Urinary bladder (tissue), 4 donors: ENCODE measurements around the gene YWHAQ. TPM values are rescaled to one million over a fixed set of nuclear protein-coding genes. Genes with fewer than 3 reads are reported as not detected.
A peak's percentile ranks its signal among the peaks of the same experiment; 100 is the strongest.

Experiments
- DNase-seq: peaks from one replicate; pipeline ENCODE4 v3.0.0-alpha.2; 2015; ENCODE audit errors: extremely low spot score
- H3K27ac ChIP-seq: one replicate; pipeline ENCODE4 v1.5.1; 2013; ENCODE audit warnings: low read depth, mild to moderate bottlenecking, moderate library complexity
- H3K36me3 ChIP-seq: one replicate; pipeline ENCODE4 v1.6.1; 2013; ENCODE audit warnings: mild to moderate bottlenecking, moderate library complexity; ENCODE audit not compliant: insufficient read depth
- H3K4me1 ChIP-seq: one replicate; pipeline ENCODE4 v1.6.1; 2013; ENCODE audit warnings: mild to moderate bottlenecking, moderate library complexity; ENCODE audit not compliant: insufficient read depth
- H3K4me3 ChIP-seq: one replicate; pipeline ENCODE4 v1.5.1; 2013; ENCODE audit warnings: low read depth, low read length
- WGBS: extraction: QIAGEN DNeasy Blood & Tissue Kit; methylation state at CpG from one replicate; pipeline ENCODE4 v1.1.7; 2013; 5-methylcytosine and 5-hydroxymethylcytosine counted together
- polyA plus RNA-seq: library from polyadenylated mRNA; stranded (reverse); fragments of 200-250 nt; gene quantifications from one replicate; pipeline ENCODE4 v1.2.3, GENCODE V29; 2013
- total RNA-seq: library from RNA; depleted of rRNA; stranded (reverse); fragments of >200 nt; gene quantifications from one replicate; pipeline ENCODE4 v1.2.3, GENCODE V29; 2014
- donor health status: healthy with polysubstance abuse.
- donor health status: healthy.

Gene YWHAQ
- 346 TPM for total RNA-seq
- polyA plus RNA-seq = 280 TPM

GRCh38 chr2:9630736-9631552 is at the start of gene YWHAQ:
YWHAQ (minus strand) TSS chr2:9630997; CDS start chr2:9630452, 545 bp downstream.
- peaks cover 3% of the 10 kb centered on the region for H3K36me3 ChIP-seq
- under 1% methylated on average over 84 of the region's 84 CpGs for WGBS
- peak; percentile 95 for DNase-seq
- peak within 1 kb of the TSS; percentile 82 for H3K4me3 ChIP-seq
- H3K4me1 ChIP-seq = no peaks in the 10 kb centered on the region
- H3K27ac ChIP-seq = peak within 1 kb of the TSS; percentile 97

- no peak for DNase-seq
- Histone ChIP-seq H3K36me3 (no peaks in the 10 kb centered on the region), H3K4me3 (no peak overlapping the region), H3K4me1 (peaks cover 2% of the 10 kb centered on the region), H3K27ac (no peak overlapping the region)
- WGBS = 97% methylated on average over 2 of the region's 2 CpGs
Observed at GRCh38 chr2:9680082-9680481, 49.3 kb upstream of the YWHAQ start.

GRCh38 chr2:9679218-9679617 is 48.4 kb upstream of the YWHAQ start:
- H3K27ac ChIP-seq = no peak overlapping the region
- H3K4me3 ChIP-seq = no peak overlapping the region
- 92% methylated on average over 2 of the region's 2 CpGs for WGBS
- H3K36me3 ChIP-seq = no peaks in the 10 kb centered on the region
- no peak for DNase-seq
- H3K4me1 ChIP-seq = peaks cover 2% of the 10 kb centered on the region

GRCh38 chr2:9678544-9678943 is 47.7 kb upstream of the YWHAQ start:
- H3K4me3 ChIP-seq = no peak overlapping the region
- no peak for DNase-seq
- 85% methylated on average over 10 of the region's 10 CpGs for WGBS

GRCh38 chr2:9675415-9676351 is 44.9 kb upstream of the YWHAQ start:
- H3K27ac ChIP-seq = no peak overlapping the region
- no peak for DNase-seq
- H3K36me3 ChIP-seq = no peaks in the 10 kb centered on the region
- 42% methylated on average over 14 of the region's 14 CpGs for WGBS
- H3K4me1 ChIP-seq = peaks cover 2% of the 10 kb centered on the region
- H3K4me3 ChIP-seq = no peak overlapping the region

More at GRCh38 chr2:9678544-9678943, 47.7 kb upstream of the YWHAQ start:
- no peaks in the 10 kb centered on the region for H3K36me3 ChIP-seq
- no peak overlapping the region for H3K27ac ChIP-seq
- peaks cover 2% of the 10 kb centered on the region for H3K4me1 ChIP-seq

- Histone ChIP-seq H3K27ac (no peak overlapping the region), H3K36me3 (no peaks in the 10 kb centered on the region)
- 93% methylated on average over 5 of the region's 5 CpGs for WGBS
Observed at GRCh38 chr2:9674891-9675414, 44.2 kb upstream of the YWHAQ start.

GRCh38 chr2:9673914-9674481 is 43.2 kb upstream of the YWHAQ start:
- DNase-seq = no peak
- no peak overlapping the region for H3K4me3 ChIP-seq
- peaks cover 2% of the 10 kb centered on the region for H3K4me1 ChIP-seq
- WGBS = 73% methylated on average over 6 of the region's 6 CpGs
- no peaks in the 10 kb centered on the region for H3K36me3 ChIP-seq
- H3K27ac ChIP-seq = no peak overlapping the region

More at GRCh38 chr2:9674891-9675414, 44.2 kb upstream of the YWHAQ start:
- DNase-seq = no peak
- Histone ChIP-seq H3K4me3 (no peak overlapping the region), H3K4me1 (peaks cover 2% of the 10 kb centered on the region)

GRCh38 chr2:9668687-9669345 is 38.0 kb upstream of the YWHAQ start:
- Histone ChIP-seq H3K36me3 (no peaks in the 10 kb centered on the region), H3K4me1 (no peaks in the 10 kb centered on the region), H3K27ac (no peak overlapping the region), H3K4me3 (no peak overlapping the region)
- 60% methylated on average over 5 of the region's 5 CpGs for WGBS
- no peak for DNase-seq

GRCh38 chr2:9667826-9668225 is 37.0 kb upstream of the YWHAQ start:
- H3K4me1 ChIP-seq = no peaks in the 10 kb centered on the region
- no peak overlapping the region for H3K4me3 ChIP-seq
- DNase-seq = no peak
- no peak overlapping the region for H3K27ac ChIP-seq
- H3K36me3 ChIP-seq = no peaks in the 10 kb centered on the region
- 95% methylated on average over 3 of the region's 3 CpGs for WGBS

GRCh38 chr2:9666306-9666705 is 35.5 kb upstream of the YWHAQ start:
- no peaks in the 10 kb centered on the region for H3K4me1 ChIP-seq
- 64% methylated on average over 3 of the region's 3 CpGs for WGBS
- no peaks in the 10 kb centered on the region for H3K36me3 ChIP-seq
- no peak overlapping the region for H3K4me3 ChIP-seq
- H3K27ac ChIP-seq = no peak overlapping the region
- DNase-seq = no peak

- Histone ChIP-seq H3K36me3 (no peaks in the 10 kb centered on the region), H3K27ac (no peak overlapping the region), H3K4me3 (no peak overlapping the region), H3K4me1 (no peaks in the 10 kb centered on the region)
- DNase-seq = no peak
- whole genome bisulfite sequencing = 76% methylated on average over 9 of the region's 9 CpGs
Observed at GRCh38 chr2:9665898-9666297, 35.1 kb upstream of the YWHAQ start.

GRCh38 chr2:9664365-9664764 is 33.6 kb upstream of the YWHAQ start:
- Histone ChIP-seq H3K27ac (no peak overlapping the region), H3K4me1 (no peaks in the 10 kb centered on the region)
- WGBS = 94% methylated on average over 3 of the region's 3 CpGs

More at GRCh38 chr2:9664365-9664764, 33.6 kb upstream of the YWHAQ start:
- no peaks in the 10 kb centered on the region for H3K36me3 ChIP-seq
- DNase-seq = no peak
- H3K4me3 ChIP-seq = no peak overlapping the region
